PC-9 (cell line): ENCODE results near the gene GABRR3. TPM values are rescaled to one million over a fixed set of nuclear protein-coding genes. Genes with fewer than 3 reads are reported as not detected.

Experiments
- BruUV-seq: library from RNA; stranded (reverse); fragments of 400-500 nt; replicated peaks from 2 replicates; lab custom pipeline; 2021; lab: Mats Ljungman, UMichigan
- CTCF ChIA-PET: fragments of 300-600 bp; sonication (Branson Sonifier 250); formaldehyde crosslinking; loops from one replicate; lab custom pipeline; 2022; ENCODE audit warnings: antibody characterized with exemption; lab: Charles Lee
- POLR2A ChIA-PET: fragments of 300-600 bp; sonication (Branson Sonifier 250); formaldehyde crosslinking; loops from one replicate; lab custom pipeline; 2022; ENCODE audit warnings: antibody characterized with exemption; ENCODE audit not compliant: unreplicated experiment; lab: Charles Lee
- DNase-seq, 2 experiments: peaks; one replicate each; pipeline versions ENCODE4 v3.0.0 to v3.0.0-alpha.2; 2015 to 2022; ENCODE audit warnings: mixed read lengths in 1 of 2
- H2AFZ ChIP-seq: fragments of 200-600 bp; sonication (generic); 2 replicates; pipeline ENCODE4 v1.8.1; 2017; ENCODE audit warnings: antibody characterized with exemption
- H3F3A ChIP-seq: fragments of 200-600 bp; sonication (generic); 2 replicates; pipeline ENCODE4 v1.8.1; 2017; ENCODE audit warnings: antibody characterized with exemption, mild to moderate bottlenecking, low read depth; ENCODE audit not compliant: insufficient read depth
- H3K27ac ChIP-seq: fragments of 200-600 bp; sonication (generic); 2 replicates; pipeline ENCODE4 v1.6.1; 2016; ENCODE audit warnings: mixed run types
- H3K27me3 ChIP-seq: fragments of 200-600 bp; sonication (generic); 2 replicates; pipeline ENCODE4 v1.6.1; 2016; ENCODE audit warnings: low read depth, mixed run types; ENCODE audit not compliant: insufficient read depth
- H3K36me3 ChIP-seq: fragments of 200-600 bp; sonication (generic); 2 replicates; pipeline ENCODE4 v1.6.1; 2016; ENCODE audit warnings: low read depth, mixed run types
- H3K4me1 ChIP-seq: fragments of 200-600 bp; sonication (generic); replicated peaks from 2 replicates; pipeline ENCODE4 v1.6.1; 2016; ENCODE audit warnings: mixed run types; ENCODE audit not compliant: insufficient read depth
- H3K4me2 ChIP-seq: fragments of 200-600 bp; sonication (generic); 2 replicates; pipeline ENCODE4 v1.6.1; 2017; ENCODE audit warnings: mixed run types
- H3K4me3 ChIP-seq: fragments of 200-600 bp; sonication (generic); 2 replicates; pipeline ENCODE4 v1.6.1; 2016; ENCODE audit warnings: mixed run types
- H3K79me2 ChIP-seq: fragments of 200-600 bp; sonication (generic); 2 replicates; pipeline ENCODE4 v1.6.1; 2017; ENCODE audit warnings: low read depth, mixed run types
- H3K9me2 ChIP-seq: fragments of 200-600 bp; sonication (generic); 2 replicates; pipeline ENCODE4 v1.8.1; 2017; ENCODE audit warnings: mild to moderate bottlenecking; ENCODE audit not compliant: insufficient read depth
- H3K9me3 ChIP-seq: fragments of 200-600 bp; sonication (generic); 2 replicates; pipeline ENCODE4 v1.8.1; 2016; ENCODE audit warnings: low read depth; ENCODE audit not compliant: insufficient read depth
- H4K20me1 ChIP-seq: fragments of 200-600 bp; sonication (generic); 2 replicates; pipeline ENCODE4 v1.8.1; 2017; ENCODE audit not compliant: insufficient read depth
- CTCF ChIP-seq: fragments of 200-600 bp; sonication (generic); conservative IDR thresholded peaks from 2 replicates; pipeline ENCODE4 v1.6.1; 2017; ENCODE audit warnings: mixed run types, antibody characterized with exemption, mild to moderate bottlenecking, moderate library complexity
- EZH2 ChIP-seq: fragments of 200-600 bp; sonication (generic); IDR thresholded peaks from 2 replicates; pipeline ENCODE4 v1.8.0; 2017; ENCODE audit warnings: antibody characterized with exemption, low read depth
- intact Hi-C: fragments of 100-400 bp; cut with micrococcal nuclease; formaldehyde crosslinking; loops from one replicate; pipeline ENCODE4 v1.10.0; 2022; ENCODE audit not compliant: unreplicated experiment
- total RNA-seq: library from RNA; stranded (reverse); gene quantifications from 2 replicates; pipeline ENCODE4 v1.2.3, GENCODE V29; 2021

The GABRR3 gene
- total RNA-seq, 1 experiment from 2014 or later: not detected

- no peak overlapping the region for H2AFZ ChIP-seq
- BruUV-seq: no TSS peak
- no peak for DNase-seq
- H4K20me1 ChIP-seq: no peaks in the 10 kb centered on the region
- ChIA-PET POLR2A (interaction anchor here (0.6 kb wide), 2 partner anchors 304 to 598 kb away, joined by 3 to 5 read pairs; no protein-coding TSS in a partner anchor), CTCF (interaction anchor here (3.4 kb wide), 1 partner anchor 288 kb away, joined by 16 read pairs; no protein-coding TSS in a partner anchor)
- intact Hi-C loops: loop anchor here (10.0 kb wide), 1 partner anchor 1713 kb away; no protein-coding TSS in a partner anchor
- no peak overlapping the region for H3K27ac ChIP-seq
- H3K27me3 ChIP-seq: no peaks in the 10 kb centered on the region
- H3K4me2 ChIP-seq: no peak overlapping the region
- no peaks in the 10 kb centered on the region for H3K79me2 ChIP-seq
- TF ChIP-seq EZH2 (no peak), CTCF (no peak)
- H3K9me2 ChIP-seq: no peaks in the 10 kb centered on the region
- H3K9me3 ChIP-seq: 0 out of 2 replicates have a peak, but pooled peaks cover 7% of the 10 kb centered on the region
- H3K4me3 ChIP-seq: no peak overlapping the region
- H3F3A ChIP-seq: no peaks in the 10 kb centered on the region
- H3K36me3 ChIP-seq: no peaks in the 10 kb centered on the region
- peaks cover 9% of the 10 kb centered on the region; the same call in 1 of the 2 replicates for H3K4me1 ChIP-seq
These were observed 6.2 kb upstream of the GABRR3 start for GRCh38 chr3:98041350-98041749.

- POLR2A ChIA-PET: no interaction called here
- peak overlapping the region; percentile 50; the same call in 1 of the 2 replicates for H3K4me3 ChIP-seq
- TF ChIP-seq CTCF (peak; percentile 100), EZH2 (no peak)
- H3K9me2 ChIP-seq: no peaks in the 10 kb centered on the region
- no peaks in the 10 kb centered on the region for H3F3A ChIP-seq
- no peaks in the 10 kb centered on the region for H3K79me2 ChIP-seq
- H3K4me2 ChIP-seq: peak overlapping the region; percentile 88
- 0 out of 2 replicates have a peak, but pooled peaks cover 7% of the 10 kb centered on the region for H3K9me3 ChIP-seq
- no peak overlapping the region for H3K27ac ChIP-seq
- DNase-seq: peak; percentile 74 to 81
- H3K36me3 ChIP-seq: no peaks in the 10 kb centered on the region
- no peaks in the 10 kb centered on the region for H4K20me1 ChIP-seq
- H3K27me3 ChIP-seq: no peaks in the 10 kb centered on the region
- intact Hi-C loops: loop anchor here (1.0 to 10.0 kb wide), 8 partner anchors 146 to 1715 kb away; no protein-coding TSS in a partner anchor
- H2AFZ ChIP-seq: peak overlapping the region; percentile 81
- no TSS peak for BruUV-seq
- peaks cover 9% of the 10 kb centered on the region; the same call in 1 of the 2 replicates for H3K4me1 ChIP-seq
- CTCF ChIA-PET: interaction anchor here (0.5 to 3.4 kb wide), 5 partner anchors 17 to 1715 kb away, joined by 3 to 16 read pairs (median 4); no protein-coding TSS in a partner anchor
These were observed 4.4 kb upstream of the GABRR3 start for GRCh38 chr3:98039322-98040024.

GRCh38 chr3:98038876-98039275 is 3.8 kb upstream of the GABRR3 start:
- ChIA-PET POLR2A (no interaction called here), CTCF (interaction anchor here (0.5 to 3.4 kb wide), 6 partner anchors 16 to 1716 kb away, joined by 3 to 16 read pairs (median 4); no protein-coding TSS in a partner anchor)
- no peaks in the 10 kb centered on the region for H3K79me2 ChIP-seq
- H3K4me2 ChIP-seq: peak overlapping the region; percentile 88
- intact Hi-C loops: loop anchor here (1.0 to 5.0 kb wide), 7 partner anchors 146 to 953 kb away; no protein-coding TSS in a partner anchor
- H2AFZ ChIP-seq: peak overlapping the region; percentile 81
- no peaks in the 10 kb centered on the region for H3K9me2 ChIP-seq
- BruUV-seq: no TSS peak
- no peaks in the 10 kb centered on the region for H3K36me3 ChIP-seq
- TF ChIP-seq EZH2 (no peak), CTCF (no peak)
- H3K9me3 ChIP-seq: 0 out of 2 replicates have a peak, but pooled peaks cover 7% of the 10 kb centered on the region
- H3F3A ChIP-seq: no peaks in the 10 kb centered on the region
- no peak overlapping the region for H3K27ac ChIP-seq
- peaks cover 9% of the 10 kb centered on the region; the same call in 1 of the 2 replicates for H3K4me1 ChIP-seq
- no peaks in the 10 kb centered on the region for H3K27me3 ChIP-seq
- no peak for DNase-seq
- no peaks in the 10 kb centered on the region for H4K20me1 ChIP-seq
- peak overlapping the region; percentile 50; the same call in 1 of the 2 replicates for H3K4me3 ChIP-seq
